ENCODE measurements around the gene TEDC1. TPM values are rescaled to one million over a fixed set of nuclear protein-coding genes. Genes with fewer than 3 reads are reported as not detected.
A peak's percentile ranks its signal among the peaks of the same experiment; 100 is the strongest.

Gene TEDC1
- 5.4 and 12.3 TPM in 2 replicates for total RNA-seq

DNA sequence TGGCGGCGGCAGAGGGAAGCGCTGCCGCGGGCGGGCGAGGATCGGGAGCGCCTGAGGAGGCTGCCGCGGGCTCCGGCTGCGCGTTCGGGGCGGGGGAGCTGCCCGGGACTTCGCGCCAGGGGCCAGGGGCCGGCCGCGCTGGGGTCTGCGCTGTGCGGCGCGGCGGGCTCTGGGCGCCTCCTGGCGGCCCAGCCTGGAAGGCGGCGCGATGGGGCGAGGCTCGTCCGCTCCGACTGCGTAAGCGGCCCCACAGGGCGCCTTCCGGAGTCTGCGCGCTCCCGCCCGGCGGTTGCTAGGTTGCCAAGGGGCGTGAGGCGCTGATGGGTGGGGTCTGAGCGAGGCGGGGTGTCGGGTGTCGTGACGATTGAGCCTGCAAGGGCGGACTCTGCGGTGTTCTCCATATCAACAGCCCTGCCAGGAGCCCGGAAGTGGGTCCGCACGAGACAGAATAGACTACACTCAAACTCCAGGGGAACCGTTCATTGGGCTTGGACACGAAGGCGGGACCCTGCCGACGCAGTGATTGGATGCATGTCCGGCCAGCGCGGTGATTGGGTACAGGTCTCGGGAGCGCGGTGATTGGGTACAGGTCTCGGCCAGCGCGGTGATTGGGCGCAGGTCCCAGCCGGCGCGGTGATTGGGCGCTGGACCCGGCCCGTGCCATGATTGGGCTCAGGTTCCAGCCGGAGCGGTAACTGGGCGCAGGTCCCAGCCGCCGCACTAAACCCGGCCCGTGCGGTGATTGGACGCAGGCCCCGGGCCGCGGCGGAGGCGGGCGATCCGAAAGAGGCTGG, at the start of gene TEDC1:
Gene TEDC1 (plus strand): TSS at position 675 of the 794 bp plus-strand sequence. CDS start 130 bp downstream, outside the sequence.
- DNase-seq (ENCODE audit: extremely low read depth, low read depth, low spot score): peak; percentile 97

DNA sequence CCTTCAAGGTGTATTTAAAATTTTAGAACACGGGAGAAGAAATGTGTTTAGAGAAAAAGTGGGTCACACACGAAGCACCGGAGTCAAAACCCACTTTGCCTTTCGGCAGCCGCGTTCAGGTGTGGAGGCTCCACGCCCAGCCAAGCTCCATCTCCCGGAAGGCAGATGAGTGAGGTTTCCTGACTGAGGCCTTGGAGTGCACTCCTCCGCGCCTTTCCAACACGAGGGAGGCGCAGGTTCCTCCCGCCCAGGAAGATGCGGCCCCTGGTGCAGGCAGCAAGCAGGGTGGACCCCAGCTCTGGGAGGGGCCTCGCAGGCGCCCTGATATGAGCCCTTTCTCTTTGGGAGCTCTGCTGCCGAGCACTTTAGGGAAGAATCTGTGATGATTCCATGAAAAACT, 48.9 kb upstream of the TEDC1 start:
- DNase-seq (ENCODE audit: extremely low read depth, low read depth, low spot score): no peak

- DNase-seq (ENCODE audit: extremely low read depth, low read depth, low spot score): no peak
These were observed 48.2 kb upstream of the TEDC1 start for GRCh38 chr14:105442834-105443233.

GRCh38 chr14:105444859-105445258, 46.2 kb upstream of the TEDC1 start:
- DNase-seq (ENCODE audit: extremely low read depth, low read depth, low spot score): no peak

DNA sequence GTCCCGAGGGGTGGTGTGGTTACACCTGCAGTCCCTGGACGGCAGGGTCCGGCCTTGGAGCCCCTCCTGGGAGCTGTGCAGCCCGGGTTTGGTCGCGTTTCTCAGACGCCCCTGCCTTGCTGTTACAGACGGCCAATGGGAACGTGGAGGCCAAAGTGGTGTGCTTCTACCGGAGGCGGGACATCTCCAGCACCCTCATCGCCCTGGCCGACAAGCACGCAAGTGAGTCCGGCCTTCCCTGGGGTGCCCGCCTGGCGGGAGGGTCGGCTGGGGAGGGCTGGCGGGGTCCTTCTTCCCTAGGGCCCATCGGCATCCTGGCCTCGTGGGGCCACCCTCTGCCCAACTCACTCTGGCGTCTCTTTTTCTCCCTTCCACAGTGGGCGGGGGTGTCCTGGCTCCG, 45.8 kb upstream of the TEDC1 start:
- DNase-seq (ENCODE audit: extremely low read depth, low read depth, low spot score): no peak

- DNase-seq (ENCODE audit: extremely low read depth, low read depth, low spot score): no peak
These were observed 44.9 kb upstream of the TEDC1 start for GRCh38 chr14:105445901-105446845.

DNA sequence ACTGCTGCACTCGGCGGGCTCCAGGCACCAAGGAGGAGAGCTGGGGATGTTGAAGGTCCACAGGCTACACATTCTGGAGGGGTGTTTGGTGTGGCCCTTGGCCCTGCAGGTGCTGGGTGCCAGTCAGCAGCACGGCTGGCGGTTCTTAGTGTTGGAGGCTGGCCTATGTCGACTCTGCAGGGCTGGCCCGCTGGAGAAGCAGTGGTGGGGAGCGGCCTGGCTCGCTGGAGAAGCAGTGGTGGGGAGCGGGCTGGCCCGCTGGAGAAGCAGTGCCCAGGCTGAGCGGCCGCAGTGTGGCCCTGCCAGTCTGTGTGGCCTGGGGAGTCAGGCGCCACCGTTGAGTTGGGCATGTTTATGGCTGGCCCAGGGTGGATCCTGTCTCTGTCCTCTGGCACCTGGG, 44.1 kb upstream of the TEDC1 start:
- no peak for DNase-seq (ENCODE audit: extremely low read depth, low read depth, low spot score)

DNA sequence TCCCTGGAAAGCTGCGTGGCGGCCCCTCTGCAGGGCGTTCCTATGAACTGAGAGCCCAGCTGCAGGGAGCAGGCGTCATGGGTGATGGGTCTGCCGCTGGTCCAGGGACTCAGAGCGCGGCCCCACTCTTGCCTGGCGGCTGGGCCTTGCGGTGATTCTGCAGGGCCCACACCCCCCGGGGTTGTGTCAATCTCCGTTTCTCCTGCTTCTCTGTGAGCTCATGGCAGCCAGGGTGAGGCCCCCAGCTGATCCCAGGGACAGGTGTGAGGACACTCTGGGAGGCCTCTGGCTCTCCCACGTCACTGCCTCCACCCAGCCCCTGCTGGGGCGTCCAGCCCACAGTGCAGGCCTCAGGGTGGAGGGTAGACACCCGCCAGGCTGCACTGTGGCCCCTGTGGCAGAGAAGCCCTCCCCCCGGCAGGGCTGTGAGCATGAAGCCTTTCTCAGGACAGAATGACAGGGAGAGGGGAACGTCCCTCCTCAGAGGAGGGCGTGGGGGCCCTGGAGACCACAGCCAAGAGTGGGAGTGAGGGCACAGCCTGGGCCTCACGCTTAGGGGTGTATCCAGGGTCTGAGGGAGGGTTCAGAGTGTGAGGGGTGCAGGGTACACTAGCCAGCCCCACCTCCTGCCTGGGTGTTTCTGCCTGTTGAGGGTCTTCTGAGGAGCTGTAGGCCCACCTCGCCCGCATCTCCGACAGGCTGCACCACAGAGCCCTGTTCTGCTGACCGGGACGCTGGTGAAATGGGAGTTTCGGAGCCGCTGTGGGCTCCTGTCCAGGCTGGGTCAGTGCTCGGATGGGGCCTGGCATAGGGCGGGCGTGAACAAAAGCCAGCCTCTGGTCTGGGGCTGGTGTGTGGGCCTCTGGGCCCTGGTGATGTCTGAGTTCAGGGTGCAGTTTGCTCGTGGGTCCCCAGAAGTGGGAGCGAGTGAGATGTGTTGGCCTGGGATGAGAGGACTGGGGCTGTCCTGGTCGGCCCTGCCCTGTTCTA, 43.1 kb upstream of the TEDC1 start:
- DNase-seq (ENCODE audit: extremely low read depth, low read depth, low spot score): no peak

DNA sequence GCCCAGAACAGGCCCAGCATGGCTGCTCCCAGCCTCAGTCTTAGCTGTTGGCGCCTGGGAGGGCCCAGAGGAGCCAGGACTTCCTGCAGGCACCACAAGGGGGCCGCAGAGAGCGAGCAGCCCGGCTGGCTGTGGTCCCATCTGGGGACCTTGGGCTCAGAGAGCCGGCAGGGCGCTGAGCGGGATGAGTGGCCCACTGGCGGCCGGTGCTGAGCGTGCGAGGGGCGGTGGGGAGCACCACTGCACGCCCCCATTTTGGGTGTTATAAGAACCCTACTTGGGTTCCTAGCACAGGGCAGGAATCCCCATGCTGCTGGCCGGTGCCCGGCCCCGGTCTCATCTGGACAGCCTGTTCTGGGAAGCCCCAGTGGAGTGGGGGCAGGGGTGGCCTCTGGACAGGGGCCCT, 42.3 kb upstream of the TEDC1 start:
- DNase-seq (ENCODE audit: extremely low read depth, low read depth, low spot score): no peak

GRCh38 chr14:105449276-105450122, 41.5 kb upstream of the TEDC1 start:
- DNase-seq (ENCODE audit: extremely low read depth, low read depth, low spot score): no peak

GRCh38 chr14:105450123-105450505, 40.9 kb upstream of the TEDC1 start:
- DNase-seq (ENCODE audit: extremely low read depth, low read depth, low spot score): no peak

GRCh38 chr14:105450864-105451720, 40.0 kb upstream of the TEDC1 start:
- no peak for DNase-seq (ENCODE audit: extremely low read depth, low read depth, low spot score)

DNA sequence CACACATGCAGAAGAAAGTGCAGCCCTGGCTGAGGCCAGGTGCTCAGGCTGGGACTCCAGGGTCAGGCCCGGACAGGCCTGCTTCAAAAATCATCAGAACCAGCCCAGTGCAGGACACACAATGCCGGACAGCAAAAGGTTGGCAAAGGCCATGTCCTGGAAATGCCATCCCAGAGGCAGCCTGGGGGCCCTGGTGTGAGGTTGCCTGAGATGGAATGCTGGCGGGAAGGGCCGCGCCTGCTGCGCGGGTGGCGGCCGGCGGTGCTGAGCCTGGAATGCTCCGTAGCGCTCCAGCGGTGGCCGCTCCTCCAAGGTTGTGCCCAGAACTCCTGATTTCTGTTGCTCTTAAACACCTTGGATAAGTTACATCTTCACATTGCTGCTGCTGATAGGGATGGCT, 38.1 kb upstream of the TEDC1 start:
- DNase-seq (ENCODE audit: extremely low read depth, low read depth, low spot score): no peak

GRCh38 chr14:105453847-105454246, 37.2 kb upstream of the TEDC1 start:
- DNase-seq (ENCODE audit: extremely low read depth, low read depth, low spot score): no peak

GRCh38 chr14:105455086-105455640, 35.9 kb upstream of the TEDC1 start:
- DNase-seq (ENCODE audit: extremely low read depth, low read depth, low spot score): no peak

- DNase-seq (ENCODE audit: extremely low read depth, low read depth, low spot score): no peak
These were observed 35.0 kb upstream of the TEDC1 start for GRCh38 chr14:105455766-105456660.
